Measurements from ENCODE around the gene TRPM3.

TRPM3 gene

DNA sequence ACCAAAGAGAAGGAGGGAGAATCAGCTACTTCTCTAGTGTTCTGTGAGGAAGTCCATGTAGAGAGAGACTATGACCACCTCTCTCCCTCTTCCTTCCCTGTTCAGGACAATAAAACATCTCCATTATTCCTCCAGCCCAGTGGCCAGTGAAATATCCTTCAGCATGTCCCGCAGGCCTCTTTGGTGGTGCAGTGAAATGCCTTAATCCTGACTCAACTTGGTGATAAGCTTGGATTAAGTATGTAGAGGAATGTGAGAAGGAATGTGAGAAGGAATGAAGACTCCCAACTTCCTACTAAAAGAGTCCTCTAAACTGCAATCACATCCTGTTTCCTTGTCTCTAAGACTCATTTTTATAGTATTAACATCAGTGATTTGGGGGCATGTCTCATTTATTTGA, 167.3 kb downstream of the TRPM3 start:
- no peak for DNase-seq (ENCODE audit: low spot score)
- TF ChIP-seq, protein P1, sequence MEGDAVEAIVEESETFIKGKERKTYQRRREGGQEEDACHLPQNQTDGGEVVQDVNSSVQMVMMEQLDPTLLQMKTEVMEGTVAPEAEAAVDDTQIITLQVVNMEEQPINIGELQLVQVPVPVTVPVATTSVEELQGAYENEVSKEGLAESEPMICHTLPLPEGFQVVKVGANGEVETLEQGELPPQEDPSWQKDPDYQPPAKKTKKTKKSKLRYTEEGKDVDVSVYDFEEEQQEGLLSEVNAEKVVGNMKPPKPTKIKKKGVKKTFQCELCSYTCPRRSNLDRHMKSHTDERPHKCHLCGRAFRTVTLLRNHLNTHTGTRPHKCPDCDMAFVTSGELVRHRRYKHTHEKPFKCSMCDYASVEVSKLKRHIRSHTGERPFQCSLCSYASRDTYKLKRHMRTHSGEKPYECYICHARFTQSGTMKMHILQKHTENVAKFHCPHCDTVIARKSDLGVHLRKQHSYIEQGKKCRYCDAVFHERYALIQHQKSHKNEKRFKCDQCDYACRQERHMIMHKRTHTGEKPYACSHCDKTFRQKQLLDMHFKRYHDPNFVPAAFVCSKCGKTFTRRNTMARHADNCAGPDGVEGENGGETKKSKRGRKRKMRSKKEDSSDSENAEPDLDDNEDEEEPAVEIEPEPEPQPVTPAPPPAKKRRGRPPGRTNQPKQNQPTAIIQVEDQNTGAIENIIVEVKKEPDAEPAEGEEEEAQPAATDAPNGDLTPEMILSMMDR (IDR thresholded peaks at IDR 0.05; ENCODE audit: extremely low read depth, missing control alignments) = no peak

DNA sequence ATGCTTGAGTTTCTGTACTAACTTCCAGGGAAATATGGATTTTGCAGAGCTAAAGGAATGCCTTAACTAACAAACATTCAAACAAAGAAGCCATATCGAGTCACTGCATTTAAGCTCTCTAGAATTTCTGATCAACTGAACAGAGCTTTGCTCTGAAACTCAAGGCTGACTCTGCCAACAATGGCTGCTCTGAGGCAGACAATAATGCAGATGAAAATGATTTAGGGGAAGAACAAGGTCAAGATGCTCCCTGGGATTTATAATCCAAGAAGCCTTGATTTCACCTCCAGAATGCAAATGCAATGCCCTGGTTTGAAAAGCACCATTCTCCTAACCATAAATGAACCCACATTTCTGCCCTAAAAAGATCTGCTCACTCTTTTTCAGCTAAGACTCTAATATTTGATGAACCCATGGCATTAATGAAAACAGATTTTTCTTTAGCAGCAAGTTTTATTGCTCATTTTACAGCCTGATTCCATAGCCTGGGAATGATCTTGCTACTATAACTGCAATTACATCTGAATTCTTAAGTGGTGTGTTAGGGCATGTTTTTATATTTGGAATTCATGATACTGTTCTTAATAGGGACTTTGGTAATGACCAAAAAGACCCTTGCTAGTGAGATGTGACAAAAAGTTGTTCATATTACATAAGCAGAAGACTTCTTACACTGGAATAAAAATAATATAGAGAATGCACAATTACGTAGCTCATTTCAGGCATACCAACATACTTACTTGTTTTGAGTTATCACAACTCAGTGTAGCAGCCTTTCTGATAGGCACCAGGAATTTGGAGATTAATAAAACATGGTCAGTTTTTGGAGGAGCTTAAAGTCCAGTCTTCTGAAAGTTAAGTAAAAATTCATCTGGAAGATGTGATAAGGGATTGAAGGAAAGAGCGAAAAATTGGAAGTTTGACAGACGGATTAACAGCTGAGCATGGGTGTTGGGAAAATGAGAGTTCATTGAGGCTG, 169.4 kb downstream of the TRPM3 start:
- TF ChIP-seq, protein P1 (IDR thresholded peaks at IDR 0.05; ENCODE audit: extremely low read depth, missing control alignments) = no peak
- no peak for DNase-seq (ENCODE audit: low spot score)

DNA sequence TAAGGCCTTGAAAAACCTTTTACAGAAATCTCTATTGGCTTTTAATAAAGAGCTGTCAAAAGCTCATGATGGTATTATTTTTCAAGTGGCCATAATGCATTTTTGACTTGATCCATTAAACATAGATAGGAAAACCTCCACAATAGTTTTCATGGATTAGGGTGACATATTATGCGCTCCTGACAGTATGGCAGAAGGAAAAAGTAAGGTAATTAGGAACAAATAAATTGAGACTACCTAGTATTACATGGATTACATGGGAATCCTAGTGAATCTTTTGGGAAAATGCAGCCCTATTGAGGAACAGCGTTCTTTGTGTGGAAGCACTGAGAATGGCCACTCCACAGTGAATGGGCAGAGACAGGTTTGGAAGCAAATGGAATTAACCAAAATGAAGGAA, 171.2 kb downstream of the TRPM3 start:
- TF ChIP-seq, protein P1 (IDR thresholded peaks at IDR 0.05; ENCODE audit: extremely low read depth, missing control alignments) = no peak
- no peak for DNase-seq (ENCODE audit: low spot score)

DNA sequence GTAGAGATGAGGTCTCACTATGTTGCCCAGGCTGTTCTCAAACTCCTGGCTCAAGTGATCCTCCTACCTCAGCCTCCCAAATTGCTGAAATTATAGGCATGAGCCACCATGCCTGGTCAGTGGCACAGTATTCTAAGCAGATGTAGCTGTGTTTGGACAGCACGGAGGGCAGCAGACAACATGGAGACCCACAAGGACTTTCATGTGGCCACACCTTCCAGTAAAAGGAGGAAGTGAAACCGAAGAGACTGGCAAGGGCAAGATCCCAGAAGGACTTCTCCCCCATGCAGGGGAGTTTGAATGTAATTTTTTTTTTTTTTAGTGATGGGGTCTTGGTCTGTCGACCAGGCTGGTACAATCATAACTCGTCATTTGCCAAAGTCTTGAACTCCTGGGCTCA, 172.2 kb downstream of the TRPM3 start:
- no peak for DNase-seq (ENCODE audit: low spot score)
- TF ChIP-seq, protein P1 (IDR thresholded peaks at IDR 0.05; ENCODE audit: extremely low read depth, missing control alignments) = no peak

DNA sequence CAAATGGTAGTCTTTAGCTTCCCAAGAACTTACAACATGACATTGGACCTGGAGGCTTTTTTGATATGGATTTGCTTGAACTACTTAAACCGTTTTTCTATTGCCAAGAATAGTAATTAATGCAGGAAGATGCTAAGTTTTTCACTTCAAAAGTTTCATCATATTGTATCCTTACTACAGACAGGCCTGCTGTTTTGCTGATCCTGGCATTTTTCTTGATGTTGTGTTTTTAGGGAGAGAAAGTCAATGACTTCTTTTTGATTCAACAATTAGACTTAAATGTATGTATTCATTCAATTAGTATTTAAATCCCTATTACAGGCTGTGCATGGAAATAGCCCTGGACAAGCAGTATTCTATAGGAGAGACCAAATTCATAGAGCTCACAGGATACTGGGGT, 172.7 kb downstream of the TRPM3 start:
- no peak for DNase-seq (ENCODE audit: low spot score)
- TF ChIP-seq, protein P1 (IDR thresholded peaks at IDR 0.05; ENCODE audit: extremely low read depth, missing control alignments) = no peak

DNA sequence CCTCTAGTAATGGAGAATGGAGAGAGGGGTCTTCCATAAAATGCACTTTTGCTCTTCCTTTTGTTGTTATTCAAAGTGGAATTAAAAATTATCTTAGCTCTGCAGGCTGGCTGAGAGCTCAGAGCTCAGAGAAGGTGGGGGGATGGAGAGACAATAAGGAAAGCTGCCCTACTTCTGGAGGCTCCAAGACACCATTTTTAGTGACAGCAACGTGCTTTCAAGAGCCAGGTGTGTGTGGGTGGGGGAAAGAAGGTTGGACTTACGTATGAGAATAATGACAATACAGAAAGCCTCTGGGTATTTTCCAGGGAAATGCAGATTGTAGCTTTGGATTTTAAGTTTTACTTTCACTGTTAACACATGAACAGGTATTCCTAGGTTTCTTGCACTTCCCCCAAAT, 173.9 kb downstream of the TRPM3 start:
- TF ChIP-seq, protein P1 (IDR thresholded peaks at IDR 0.05; ENCODE audit: extremely low read depth, missing control alignments) = no peak
- DNase-seq (ENCODE audit: low spot score) = no peak

DNA sequence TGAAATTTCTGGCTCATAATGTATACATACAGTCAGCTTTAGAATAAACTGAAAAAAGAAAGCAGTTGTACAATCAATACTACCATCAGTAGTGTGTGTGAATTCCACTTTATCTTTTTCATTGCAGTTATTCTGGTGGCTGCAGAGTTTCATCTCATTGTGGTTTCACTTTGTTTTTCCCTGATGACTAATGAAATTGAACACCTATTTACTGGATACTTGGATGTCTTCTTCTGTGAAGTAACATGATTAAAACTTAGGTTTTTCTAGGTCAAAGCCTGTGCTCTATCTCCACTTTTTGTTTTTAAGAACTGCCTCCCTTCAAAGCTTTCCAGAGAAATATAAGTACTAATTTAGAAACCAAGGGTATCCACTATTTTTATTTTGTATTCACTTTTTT, 174.3 kb downstream of the TRPM3 start:
- TF ChIP-seq, protein P1 (IDR thresholded peaks at IDR 0.05; ENCODE audit: extremely low read depth, missing control alignments) = no peak

More for the DNA sequence above, 174.3 kb downstream of the TRPM3 start:
- DNase-seq (ENCODE audit: low spot score) = no peak

Measured in GM20000 (cell line).